ENCODE measurements around the gene ABCG4. TPM values are rescaled to one million over a fixed set of nuclear protein-coding genes. Genes with fewer than 3 reads are reported as not detected.
A peak's percentile ranks its signal among the peaks of the same experiment; 100 is the strongest.

Gene ABCG4
- total and polyA plus RNA-seq, 9 of the 15 experiments (the other 6 are each of a cell fraction or from before 2014, with no cell fraction given) = 0.03 to 0.11 (median 0.07) TPM; not detected in 4

GRCh38 chr11:119101759-119102423 lies 47.0 kb upstream of the ABCG4 start, which contains the start of gene DPAGT1 (continued):
- TF ChIP-seq, protein P1, sequence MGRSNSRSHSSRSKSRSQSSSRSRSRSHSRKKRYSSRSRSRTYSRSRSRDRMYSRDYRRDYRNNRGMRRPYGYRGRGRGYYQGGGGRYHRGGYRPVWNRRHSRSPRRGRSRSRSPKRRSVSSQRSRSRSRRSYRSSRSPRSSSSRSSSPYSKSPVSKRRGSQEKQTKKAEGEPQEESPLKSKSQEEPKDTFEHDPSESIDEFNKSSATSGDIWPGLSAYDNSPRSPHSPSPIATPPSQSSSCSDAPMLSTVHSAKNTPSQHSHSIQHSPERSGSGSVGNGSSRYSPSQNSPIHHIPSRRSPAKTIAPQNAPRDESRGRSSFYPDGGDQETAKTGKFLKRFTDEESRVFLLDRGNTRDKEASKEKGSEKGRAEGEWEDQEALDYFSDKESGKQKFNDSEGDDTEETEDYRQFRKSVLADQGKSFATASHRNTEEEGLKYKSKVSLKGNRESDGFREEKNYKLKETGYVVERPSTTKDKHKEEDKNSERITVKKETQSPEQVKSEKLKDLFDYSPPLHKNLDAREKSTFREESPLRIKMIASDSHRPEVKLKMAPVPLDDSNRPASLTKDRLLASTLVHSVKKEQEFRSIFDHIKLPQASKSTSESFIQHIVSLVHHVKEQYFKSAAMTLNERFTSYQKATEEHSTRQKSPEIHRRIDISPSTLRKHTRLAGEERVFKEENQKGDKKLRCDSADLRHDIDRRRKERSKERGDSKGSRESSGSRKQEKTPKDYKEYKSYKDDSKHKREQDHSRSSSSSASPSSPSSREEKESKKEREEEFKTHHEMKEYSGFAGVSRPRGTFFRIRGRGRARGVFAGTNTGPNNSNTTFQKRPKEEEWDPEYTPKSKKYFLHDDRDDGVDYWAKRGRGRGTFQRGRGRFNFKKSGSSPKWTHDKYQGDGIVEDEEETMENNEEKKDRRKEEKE (IDR thresholded peaks at IDR 0.05; ENCODE audit: borderline replicate concordance in 1 of 2, control insufficient read depth in 1 of 2, low read depth in 2 of 2, low read length in 1 of 2) = no peak; a peak in 1 of 4 replicates
- TF ChIP-seq LCOR (CRISPR knock-in tag; IDR thresholded peaks at IDR 0.05) (peak; percentile 83), PCBP1 (IDR thresholded peaks at IDR 0.05; ENCODE audit: low read depth, low read length, poor library complexity, severe bottlenecking) (no peak), EP300 (IDR thresholded peaks at IDR 0.05; ENCODE audit: low read length) (peak; percentile 38), ZSCAN29 (IDR thresholded peaks at IDR 0.05) (no peak), CHD7 (IDR thresholded peaks at IDR 0.05; ENCODE audit: low read depth, low read length) (no peak), CHD1 (IDR thresholded peaks at IDR 0.05; ENCODE audit: low read length) (no peak), MEF2D (tag; conservative IDR thresholded peaks at IDR 0.05; ENCODE audit: low read depth) (no peak; the same call in 1 of the 2 replicates), MAFG (tag; conservative IDR thresholded peaks at IDR 0.05) (no peak), FUS (optimal IDR thresholded peaks at IDR 0.05; ENCODE audit: low read depth, low read length) (no peak)
- TF ChIP-seq, protein P2, sequence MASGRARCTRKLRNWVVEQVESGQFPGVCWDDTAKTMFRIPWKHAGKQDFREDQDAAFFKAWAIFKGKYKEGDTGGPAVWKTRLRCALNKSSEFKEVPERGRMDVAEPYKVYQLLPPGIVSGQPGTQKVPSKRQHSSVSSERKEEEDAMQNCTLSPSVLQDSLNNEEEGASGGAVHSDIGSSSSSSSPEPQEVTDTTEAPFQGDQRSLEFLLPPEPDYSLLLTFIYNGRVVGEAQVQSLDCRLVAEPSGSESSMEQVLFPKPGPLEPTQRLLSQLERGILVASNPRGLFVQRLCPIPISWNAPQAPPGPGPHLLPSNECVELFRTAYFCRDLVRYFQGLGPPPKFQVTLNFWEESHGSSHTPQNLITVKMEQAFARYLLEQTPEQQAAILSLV (tag; IDR thresholded peaks at IDR 0.05) = 0 out of 2 replicates have a peak, but pooled peaks have one; percentile 38
